NCI-H2227 treated with DMSO at 0.1 percent for 48 hours (cell line): ENCODE data around the gene ZNF467.

ENCODE experiments used
- DNase-seq: peaks from one replicate; lab custom pipeline; 2025; lab: John Stamatoyannopoulos, UW

Gene ZNF467

DNA sequence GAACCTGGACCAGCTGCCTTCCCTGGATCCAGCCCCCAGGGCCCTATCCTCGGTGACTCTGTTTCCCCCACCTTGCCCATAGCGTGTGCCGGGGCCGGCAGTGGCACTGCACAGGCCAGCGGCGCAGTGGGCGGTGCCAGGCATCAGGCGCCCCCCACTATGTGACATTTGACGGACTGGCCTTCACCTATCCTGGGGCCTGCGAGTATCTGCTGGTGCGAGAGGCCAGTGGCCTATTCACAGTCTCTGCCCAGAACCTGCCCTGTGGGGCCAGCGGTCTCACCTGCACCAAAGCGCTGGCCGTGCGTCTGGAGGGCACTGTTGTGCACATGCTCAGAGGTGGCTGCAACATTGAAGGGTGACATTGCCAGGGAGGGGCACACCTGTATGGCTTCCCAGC lies 12.0 kb upstream of the ZNF467 start:
- DNase-seq = no peak

- DNase-seq = no peak
These were observed 10.8 kb upstream of the ZNF467 start for GRCh38 chr7:149784251-149784608.

- no peak for DNase-seq
These were observed 10.2 kb upstream of the ZNF467 start for GRCh38 chr7:149783386-149784250.

GRCh38 chr7:149782682-149783345 lies 9.4 kb upstream of the ZNF467 start:
- no peak for DNase-seq

DNA sequence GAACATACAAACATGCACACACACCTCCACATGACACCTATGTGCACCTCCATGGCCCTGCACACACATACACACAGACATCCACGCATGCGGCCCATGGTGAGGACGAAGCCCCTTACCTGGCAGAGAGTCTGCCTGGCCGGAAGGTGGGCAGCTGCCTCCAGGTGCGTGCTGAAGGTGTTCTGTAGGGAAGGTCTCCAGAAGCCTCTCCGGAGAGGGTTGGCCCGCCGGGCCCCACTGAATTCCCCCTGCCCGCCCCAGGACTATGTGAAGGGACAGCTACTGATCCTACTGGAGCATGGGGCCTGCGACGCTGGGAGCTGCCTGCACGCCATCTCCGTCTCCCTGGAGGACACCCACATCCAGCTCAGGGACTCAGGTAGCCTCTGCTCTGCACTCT lies 8.5 kb upstream of the ZNF467 start:
- DNase-seq = no peak

DNA sequence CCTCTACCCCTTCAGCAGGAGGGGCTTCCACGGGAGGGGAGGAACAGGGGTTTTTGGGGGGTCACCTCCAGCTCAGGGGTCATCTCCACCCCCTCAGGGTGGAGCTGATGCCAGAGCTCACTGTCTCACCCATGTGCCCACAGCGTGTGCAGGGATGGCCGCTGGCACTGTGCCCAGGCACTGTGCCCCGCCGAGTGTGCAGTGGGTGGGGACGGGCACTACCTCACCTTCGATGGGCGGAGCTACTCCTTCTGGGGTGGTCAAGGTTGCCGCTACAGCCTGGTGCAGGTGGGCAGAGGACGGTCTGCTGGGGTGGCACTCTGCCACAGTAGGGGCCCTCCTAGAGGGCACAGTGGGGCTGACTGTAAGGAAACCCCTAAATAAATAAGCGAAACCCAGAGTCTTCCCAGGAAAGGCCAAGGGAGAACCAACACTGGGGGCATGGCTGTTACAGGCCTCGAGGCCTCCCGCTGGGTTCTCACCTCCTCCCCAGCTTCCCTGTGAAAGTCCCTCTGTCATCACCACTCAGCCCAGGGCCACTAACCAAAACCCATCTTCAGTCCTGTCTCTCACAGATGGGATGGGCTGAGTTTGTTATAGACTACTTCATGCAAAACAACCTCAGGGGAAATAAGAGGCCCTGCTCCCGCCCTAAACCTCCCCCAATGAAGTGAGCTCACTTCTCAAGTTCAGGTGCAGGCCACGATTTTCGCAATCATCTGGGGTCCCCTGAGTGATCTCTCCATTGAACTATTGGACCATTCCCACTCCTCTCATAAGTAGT lies 7.4 kb upstream of the ZNF467 start:
- DNase-seq = no peak

- DNase-seq = no peak
These were observed 6.7 kb upstream of the ZNF467 start for GRCh38 chr7:149780056-149780455.

GRCh38 chr7:149779502-149779805 lies 6.1 kb upstream of the ZNF467 start:
- no peak for DNase-seq

DNA sequence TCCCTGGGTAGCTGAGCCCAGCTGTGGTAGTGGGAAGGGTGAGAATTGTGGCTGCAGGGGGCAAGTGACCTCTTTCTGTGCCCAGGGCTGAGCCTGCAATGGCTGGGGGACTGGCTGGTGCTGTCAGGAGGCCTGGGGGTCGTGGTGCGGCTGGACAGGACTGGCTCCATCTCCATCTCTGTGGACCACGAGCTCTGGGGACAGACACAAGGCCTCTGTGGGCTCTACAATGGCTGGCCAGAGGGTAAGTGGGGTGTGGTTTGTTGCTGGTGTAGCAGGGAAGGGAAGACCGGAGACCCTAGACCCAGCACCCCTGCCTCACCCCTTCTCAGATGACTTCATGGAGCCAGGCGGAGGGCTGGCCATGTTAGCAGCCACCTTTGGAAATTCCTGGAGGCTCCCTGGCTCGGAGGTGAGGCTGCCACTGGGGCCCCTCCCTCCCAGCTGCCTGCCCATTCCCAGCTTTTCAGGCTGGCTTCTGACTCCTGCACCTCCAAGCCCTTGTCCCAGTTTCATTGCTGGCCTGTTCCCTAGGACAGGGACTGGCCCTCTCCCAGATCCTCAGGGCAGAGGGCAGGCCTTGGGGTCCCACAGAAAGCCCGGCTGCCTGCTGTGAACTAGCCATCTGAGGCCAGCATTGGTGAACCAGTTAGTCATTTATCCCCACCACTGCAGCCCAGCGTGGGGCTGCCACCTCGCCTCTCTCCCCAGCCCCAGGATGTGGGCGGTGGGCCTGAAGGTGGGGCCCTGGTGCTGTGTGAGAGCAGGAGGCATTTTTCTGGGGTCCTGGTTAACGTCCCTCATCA lies 5.5 kb upstream of the ZNF467 start:
- DNase-seq = no peak

GRCh38 chr7:149778327-149778637 lies 4.9 kb upstream of the ZNF467 start:
- no peak for DNase-seq

- no peak for DNase-seq
These were observed 4.4 kb upstream of the ZNF467 start for GRCh38 chr7:149777551-149778326.

DNA sequence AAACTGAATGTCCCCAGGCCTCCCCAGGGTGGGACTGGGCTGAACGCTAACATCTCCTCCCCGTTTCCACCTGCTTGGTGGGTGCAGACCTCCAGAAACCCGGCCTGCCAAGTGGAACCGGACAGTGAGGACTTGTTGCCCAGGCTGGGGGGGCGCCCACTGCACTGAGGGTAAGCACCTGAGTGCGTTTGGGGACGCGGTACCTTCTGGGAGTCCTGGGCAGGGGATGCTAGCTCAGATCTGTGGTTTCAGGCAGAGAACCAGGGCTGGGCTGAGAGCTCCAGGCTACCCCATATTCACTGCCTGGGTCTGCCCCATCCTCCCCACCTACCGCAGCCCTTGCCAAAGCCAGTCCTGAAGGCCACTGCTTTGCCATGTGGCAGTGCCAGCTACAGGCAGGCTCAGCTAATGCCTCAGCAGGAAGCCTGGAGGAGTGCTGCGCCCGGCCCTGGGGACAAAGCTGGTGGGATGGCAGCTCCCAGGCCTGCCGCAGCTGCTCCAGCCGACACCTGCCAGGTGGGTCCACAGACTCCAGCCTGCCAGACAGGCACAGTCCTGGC lies 3.5 kb upstream of the ZNF467 start:
- no peak for DNase-seq

DNA sequence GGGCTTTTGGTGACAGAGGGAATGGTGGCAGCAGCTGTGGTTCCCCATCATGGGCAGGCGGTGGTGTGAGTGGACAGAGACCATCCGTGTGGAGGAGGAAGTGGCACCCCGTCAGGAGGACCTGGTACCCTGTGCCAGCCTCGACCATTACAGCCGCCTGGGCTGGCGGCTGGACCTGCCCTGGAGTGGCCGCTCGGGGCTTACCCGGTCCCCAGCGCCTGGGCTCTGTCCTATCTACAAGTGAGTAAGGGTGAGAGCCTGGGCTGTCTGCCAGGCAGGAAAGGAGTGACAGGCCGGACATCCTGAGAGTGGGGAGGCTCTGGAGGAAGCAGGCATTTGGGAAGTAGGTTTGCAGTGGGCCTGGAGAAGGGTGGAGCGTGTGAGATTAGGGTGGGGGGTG lies 2.9 kb upstream of the ZNF467 start:
- no peak for DNase-seq

- DNase-seq = no peak
These were observed 1.8 kb upstream of the ZNF467 start for GRCh38 chr7:149775176-149775556.

- no peak for DNase-seq
These were observed 1.1 kb upstream of the ZNF467 start for GRCh38 chr7:149774237-149775175.

DNA sequence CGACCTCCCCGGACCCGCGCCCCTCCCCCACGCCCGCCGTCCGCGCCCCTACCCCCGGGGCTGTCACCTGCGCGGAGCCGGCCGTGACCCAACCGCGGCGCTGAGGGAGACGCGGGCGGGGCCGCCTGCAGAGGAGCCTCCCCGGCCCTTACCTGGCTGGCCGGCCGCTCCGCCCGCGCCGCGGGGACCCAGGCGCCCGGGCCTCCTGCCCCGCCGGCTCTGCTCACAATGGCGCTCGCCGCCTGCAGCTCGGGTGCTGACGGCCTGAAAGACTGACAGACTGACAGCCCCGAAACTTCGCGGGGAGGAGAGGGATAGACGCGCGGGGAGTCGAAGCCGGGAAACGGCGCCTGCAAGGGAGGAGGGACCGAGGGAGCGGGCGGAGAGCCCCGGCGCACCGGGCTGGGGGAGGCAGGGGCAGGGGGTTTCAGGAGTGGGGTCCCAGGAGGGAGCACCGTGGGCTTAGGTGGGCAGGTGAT lies 393 bp downstream of the ZNF467 start:
- DNase-seq = no peak

DNA sequence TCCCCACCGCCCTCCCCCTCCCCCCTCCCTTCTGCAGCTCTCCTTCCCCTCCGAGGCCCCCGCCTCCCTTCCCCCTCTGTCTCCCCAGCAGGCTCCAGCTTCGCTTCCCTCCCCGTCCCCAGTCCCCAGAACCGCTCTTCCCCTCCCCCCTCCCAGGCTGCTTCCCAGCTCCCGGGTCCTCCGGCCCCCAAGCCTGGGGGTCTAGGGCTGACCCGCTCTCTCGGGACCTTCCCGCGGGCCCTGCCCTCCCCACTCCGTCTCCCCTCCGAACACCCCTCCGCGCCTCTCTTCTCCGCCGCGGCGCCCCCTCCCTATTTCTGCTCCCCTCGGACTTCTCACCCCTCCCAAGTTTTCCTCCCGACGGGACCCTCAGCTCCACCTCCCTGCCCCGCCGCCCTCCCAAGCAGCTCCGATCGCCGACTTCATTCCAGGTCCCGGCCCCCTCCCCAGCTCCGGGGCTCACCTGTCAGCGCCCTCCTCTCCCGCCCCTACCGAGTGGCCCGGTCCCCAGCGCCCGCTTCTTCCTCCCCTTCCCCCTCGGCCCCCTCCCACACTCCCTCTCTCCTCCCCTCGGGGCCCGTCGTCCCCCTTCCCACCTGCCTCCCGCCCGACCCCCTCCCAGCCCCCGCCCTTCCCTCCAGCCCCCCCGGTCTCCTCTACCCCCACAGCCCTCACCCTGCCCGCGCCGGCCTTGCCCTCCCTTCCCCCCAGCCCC lies 990 bp downstream of the ZNF467 start:
- DNase-seq = peak; percentile 67

GRCh38 chr7:149771720-149772240 lies 1.6 kb downstream of the ZNF467 start:
- DNase-seq = peak; percentile 77
